H1 (cell line): ENCODE results near the gene C2orf42. TPM values are rescaled to one million over a fixed set of nuclear protein-coding genes. Genes with fewer than 3 reads are reported as not detected.

ENCODE experiments used
- CTCF ChIA-PET: fragments of 300-600 bp; sonication (Branson Sonifier 250); formaldehyde crosslinking; loops from one replicate; lab custom pipeline; 2021; ENCODE audit not compliant: partially characterized antibody; lab: Charles Lee
- POLR2A ChIA-PET: fragments of 300-600 bp; sonication (Branson Sonifier 250); formaldehyde crosslinking; loops from one replicate; lab custom pipeline; 2021; ENCODE audit warnings: inconsistent platforms; ENCODE audit not compliant: partially characterized antibody; lab: Charles Lee
- DNase-seq, 2 experiments: peaks; one replicate each; pipeline versions ENCODE4 v3.0.0 to v3.0.0-alpha.2; 2010 to 2022; ENCODE audit warnings: low spot score in 2 of 2, low read depth in 1 of 2, mixed read lengths in 1 of 2
- FAIRE-seq: peaks from 2 replicates; lab custom pipeline; 2011; peaks lifted over from hg19 to GRCh38; lab: Jason Lieb, UNC
- H2AFZ ChIP-seq: 2 replicates; pipeline ENCODE4 v1.8.1; 2012; ENCODE audit warnings: low read length, inconsistent platforms
- H2AK5ac ChIP-seq: 2 replicates; pipeline ENCODE4 v1.6.1; 2013; ENCODE audit warnings: low read depth, low read length
- H2BK120ac ChIP-seq: replicated peaks from 2 replicates; pipeline ENCODE3; 2013; ENCODE audit warnings: low read depth, low read length, inconsistent platforms
- H2BK12ac ChIP-seq: 2 replicates; pipeline ENCODE4 v1.6.1; 2013; ENCODE audit warnings: low read depth, low read length
- H2BK15ac ChIP-seq: 2 replicates; pipeline ENCODE4 v1.6.1; 2013; ENCODE audit warnings: low read length
- H2BK20ac ChIP-seq: 2 replicates; pipeline ENCODE4 v1.6.1; 2013; ENCODE audit warnings: low read length
- H2BK5ac ChIP-seq: 2 replicates; pipeline ENCODE4 v1.6.1; 2013; ENCODE audit warnings: low read depth, low read length
- H3K14ac ChIP-seq: 2 replicates; pipeline ENCODE4 v1.6.1; 2013; ENCODE audit warnings: inconsistent platforms; ENCODE audit not compliant: insufficient read length
- H3K18ac ChIP-seq: 2 replicates; pipeline ENCODE4 v1.6.1; 2013; ENCODE audit warnings: low read length; ENCODE audit errors: extremely low read depth
- H3K23ac ChIP-seq: 2 replicates; pipeline ENCODE4 v1.6.1; 2013; ENCODE audit warnings: inconsistent platforms; ENCODE audit not compliant: insufficient read length
- H3K23me2 ChIP-seq: 2 replicates; pipeline ENCODE4 v1.6.1; 2013; ENCODE audit warnings: low read depth, low read length
- H3K27ac ChIP-seq: 2 replicates; pipeline ENCODE4 v1.6.1; 2011; ENCODE audit warnings: low read depth, low read length, inconsistent platforms
- H3K27me3 ChIP-seq, 4 experiments: replicated peaks in 1 of 4; 1 replicate in 1 of 4; 2 replicates in 3 of 4; pipeline versions ENCODE4 v1.6.1 to v1.8.1; 2011 to 2013; ENCODE audit warnings: low read length in 3 of 4, mild to moderate bottlenecking in 3 of 4, inconsistent platforms in 2 of 4, mixed read lengths in 2 of 4, moderate library complexity in 1 of 4; ENCODE audit not compliant: control insufficient read depth in 3 of 4, insufficient read depth in 3 of 4; ENCODE audit errors: extremely low read depth in 1 of 4
- H3K36me3 ChIP-seq, 4 experiments: 2 replicates each; pipeline versions ENCODE4 v1.6.1 to v1.8.1; 2011 to 2013; ENCODE audit warnings: mild to moderate bottlenecking in 4 of 4, low read length in 3 of 4, moderate library complexity in 2 of 4, control low read depth in 1 of 4, inconsistent platforms in 1 of 4; ENCODE audit not compliant: insufficient read depth in 4 of 4, control insufficient read depth in 2 of 4
- H3K4ac ChIP-seq: replicated peaks from 2 replicates; pipeline ENCODE3; 2013; ENCODE audit warnings: low read length, low read depth, mixed read lengths, inconsistent platforms; ENCODE audit not compliant: insufficient read length
- H3K4me1 ChIP-seq, 4 experiments: replicated peaks in 1 of 4; 1 replicate in 1 of 4; 2 replicates in 3 of 4; pipeline versions ENCODE4 v1.6.1 to v1.8.1; 2011 to 2013; ENCODE audit warnings: low read length in 3 of 4, inconsistent platforms in 2 of 4, mixed read lengths in 1 of 4; ENCODE audit not compliant: insufficient read depth in 4 of 4, control insufficient read depth in 3 of 4
- H3K4me2 ChIP-seq, 2 experiments: 2 replicates each; pipeline versions ENCODE4 v1.6.1 to v1.8.1; 2011 to 2013; ENCODE audit warnings: low read depth in 2 of 2, low read length in 2 of 2, control low read depth in 1 of 2, inconsistent platforms in 1 of 2, mild to moderate bottlenecking in 1 of 2; ENCODE audit not compliant: insufficient read depth in 1 of 2
- H3K4me3 ChIP-seq, 4 experiments: fragments of 200-600, 300-600 bp in 1 of 4; sonication (generic), shearing (Covaris generic), sonication (Bioruptor Twin) in 1 of 4; 2 replicates each; pipeline versions ENCODE4 v1.5.1 to v1.8.1; 2011 to 2016; ENCODE audit warnings: low read length in 4 of 4, low read depth in 3 of 4, control low read depth in 2 of 4, inconsistent platforms in 2 of 4, mild to moderate bottlenecking in 2 of 4, mixed read lengths in 1 of 4, moderate library complexity in 1 of 4; ENCODE audit not compliant: insufficient read depth in 2 of 4; ENCODE audit errors: extremely low read depth in 1 of 4
- H3K56ac ChIP-seq: replicated peaks from 2 replicates; pipeline ENCODE3; 2013; ENCODE audit warnings: low read depth, mild to moderate bottlenecking, mixed read lengths, low read length, inconsistent platforms; ENCODE audit not compliant: insufficient read length
- H3K79me1 ChIP-seq: 2 replicates; pipeline ENCODE4 v1.6.1; 2013; ENCODE audit warnings: low read depth, low read length, control low read depth
- H3K79me2 ChIP-seq, 2 experiments: 2 replicates each; pipeline versions ENCODE4 v1.6.1 to v1.8.1; 2012 to 2013; ENCODE audit warnings: low read length in 2 of 2, mild to moderate bottlenecking in 2 of 2, inconsistent platforms in 1 of 2; ENCODE audit not compliant: insufficient read depth in 2 of 2, control insufficient read depth in 1 of 2
- H3K9ac ChIP-seq, 4 experiments: replicated peaks in 1 of 4; 1 replicate in 1 of 4; 2 replicates in 3 of 4; pipeline versions ENCODE4 v1.6.1 to v1.8.1; 2011 to 2013; ENCODE audit warnings: low read depth in 3 of 4, low read length in 3 of 4, control low read depth in 2 of 4, mild to moderate bottlenecking in 2 of 4, moderate library complexity in 2 of 4, inconsistent platforms in 1 of 4; ENCODE audit errors: extremely low read depth in 1 of 4
- H3K9me3 ChIP-seq, 2 experiments: 2 replicates each; pipeline versions ENCODE4 v1.6.1 to v1.8.1; 2012 to 2013; ENCODE audit warnings: mild to moderate bottlenecking in 2 of 2, moderate library complexity in 2 of 2, control low read depth in 1 of 2, inconsistent platforms in 1 of 2, low read depth in 1 of 2, low read length in 1 of 2, mixed read lengths in 1 of 2; ENCODE audit not compliant: insufficient read depth in 2 of 2
- H4K20me1 ChIP-seq, 2 experiments: replicated peaks in 1 of 2; 2 replicates each; pipeline versions ENCODE3 to v1.8.1; 2011 to 2013; ENCODE audit warnings: inconsistent platforms in 2 of 2, low read length in 2 of 2, mild to moderate bottlenecking in 1 of 2; ENCODE audit not compliant: insufficient read depth in 2 of 2, control insufficient read depth in 1 of 2
- H4K5ac ChIP-seq: 2 replicates; pipeline ENCODE4 v1.6.1; 2013; ENCODE audit warnings: low read length, low read depth, mixed read lengths, inconsistent platforms; ENCODE audit not compliant: insufficient read length
- H4K8ac ChIP-seq: 2 replicates; pipeline ENCODE4 v1.8.0; 2013; ENCODE audit warnings: mild to moderate bottlenecking, moderate library complexity, low read length, inconsistent platforms; ENCODE audit not compliant: insufficient read depth; ENCODE audit errors: extremely low read depth
- H4K91ac ChIP-seq: replicated peaks from 2 replicates; pipeline ENCODE3; 2013; ENCODE audit warnings: low read length, mixed read lengths, inconsistent platforms; ENCODE audit not compliant: insufficient read length
- CHD1 ChIP-seq: IDR thresholded peaks from 2 replicates; pipeline ENCODE4 v1.6.1; 2012; ENCODE audit warnings: low read depth, low read length, improper control_type of control experiment
- EZH2 ChIP-seq: fragments of 200-600 bp; sonication (generic); IDR thresholded peaks from 2 replicates; pipeline ENCODE4 v1.7.1; 2012; ENCODE audit warnings: low read depth, mild to moderate bottlenecking, moderate library complexity, low read length, inconsistent platforms; ENCODE audit not compliant: severe bottlenecking
- KDM4A ChIP-seq: IDR thresholded peaks from one replicate; pipeline ENCODE4 v1.7.1; 2012; ENCODE audit warnings: low read depth, mild to moderate bottlenecking, moderate library complexity, low read length, inconsistent platforms; ENCODE audit not compliant: severe bottlenecking
- NANOG ChIP-seq: IDR thresholded peaks from 2 replicates; pipeline ENCODE4 v1.6.1; 2011; ENCODE audit warnings: low read length, low read depth, mild to moderate bottlenecking, inconsistent platforms; ENCODE audit not compliant: insufficient read depth, poor library complexity, severe bottlenecking
- TAF1 ChIP-seq: IDR thresholded peaks from 2 replicates; pipeline ENCODE4 v1.6.1; 2011; ENCODE audit warnings: mild to moderate bottlenecking, low read depth, low read length
- TCF12 ChIP-seq: IDR thresholded peaks from 2 replicates; pipeline ENCODE4 v1.6.1; 2011; ENCODE audit warnings: low read depth, mild to moderate bottlenecking, low read length
- WGBS, 2 experiments: shearing (Covaris generic) in 1 of 2; methylation state at CpG; one replicate each; pipeline versions ENCODE4 v1.1.6 to v1.1.7; 2013 to 2015; ENCODE audit warnings: low lambda C conversion rate in 2 of 2, mixed read lengths in 2 of 2, inconsistent platforms in 1 of 2, low coverage in 1 of 2, missing lambda C conversion rate in 1 of 2; ENCODE audit not compliant: insufficient replicate concordance in 2 of 2, insufficient coverage in 1 of 2, insufficient read length in 1 of 2; ENCODE audit errors: extremely low coverage in 1 of 2, missing lambda C conversion rate in 1 of 2; 5-methylcytosine and 5-hydroxymethylcytosine counted together
- polyA plus RNA-seq, 7 experiments: library from polyadenylated mRNA; depleted of rRNA in 3 of 7; stranded (reverse) in 5 of 7; unstranded in 2 of 7; fragments of >200 nt in 5 of 7; fragments of 200-250 nt in 2 of 7; gene quantifications; 1 replicate in 5 of 7; 2 replicates in 1 of 7; 4 replicates in 1 of 7; pipeline versions ENCODE4 v1.2.1 to v1.2.3, GENCODE V29; 2011 to 2013; ENCODE audit warnings: missing spikeins in 2 of 7, mixed read lengths in 2 of 7
- total RNA-seq: library from RNA; stranded (reverse); fragmentation: NEBNext Ultra II Directional; extraction: Animal tissue kit (Norgen Biotek cat#: 25700); gene quantifications from 2 replicates; pipeline ENCODE4 v1.2.1, GENCODE V29; 2021

The C2orf42 gene
- total and polyA plus RNA-seq, 2 of the 8 experiments (the other 6 are each of a cell fraction or from before 2014, with no cell fraction given), result 3.9 to 10.7 TPM

GRCh38 chr2:70160545-70160944 is 30.3 kb downstream of the C2orf42 start:
- Histone ChIP-seq H3K79me1 (no peaks in the 10 kb centered on the region), H3K4me2 (no peak overlapping the region), H4K8ac (no peak overlapping the region), H2BK12ac (no peak overlapping the region), H3K14ac (no peak overlapping the region), H2BK120ac (no peak overlapping the region), H2AK5ac (no peak overlapping the region), H3K4ac (no peak overlapping the region), H3K9ac (no peak overlapping the region), H4K5ac (no peak overlapping the region), H4K91ac (no peak overlapping the region), H3K4me3 (no peak overlapping the region), H3K23me2 (no peaks in the 10 kb centered on the region), H2BK20ac (no peak overlapping the region), H3K27ac (no peak overlapping the region), H2BK15ac (no peak overlapping the region), H3K9me3 (no peaks in the 10 kb centered on the region), H3K23ac (no peak overlapping the region), H2AFZ (no peak overlapping the region), H3K36me3 (peaks cover 0 to 20% (median 0%) of the 10 kb centered on the region in 4 experiments; a peak in 3 of 8 replicates), H3K4me1 (no peaks in the 10 kb centered on the region), H2BK5ac (no peak overlapping the region), H3K18ac (no peak overlapping the region), H3K27me3 (no peaks in the 10 kb centered on the region), H3K56ac (no peak overlapping the region), H4K20me1 (no peaks in the 10 kb centered on the region), H3K79me2 (no peaks in the 10 kb centered on the region)
- 87% methylated on average over 6 of the region's 6 CpGs; no CpG with 5 or more reads in 1 of the 2 experiments for WGBS, 2 experiments
- POLR2A ChIA-PET, result interaction anchor here (0.5 to 2.8 kb wide), 4 partner anchors 29 to 421 kb away, joined by 3 to 8 read pairs (median 4); partner anchors contain the start of genes MXD1 and SNRPG
- DNase-seq, result no peak
- FAIRE-seq, result no peak
- CTCF ChIA-PET, result interaction anchor here (0.6 to 1.6 kb wide), 3 partner anchors 144 to 1094 kb away, joined by 3 to 4 read pairs (median 3); no protein-coding TSS in a partner anchor
- TF ChIP-seq NANOG (no peak), TAF1 (no peak), CHD1 (no peak), EZH2 (no peak), TCF12 (no peak), KDM4A (no peak)
